ENCODE measurements around the gene SNW1.
"Not testable (repeated sequence)": the region's sequence is repeated elsewhere in the genome, so short reads cannot be mapped to it uniquely, and the experiment has no call there.

The SNW1 gene

GRCh38 chr14:77760381-77761204 lies at the start of gene SNW1:
SNW1 (minus strand) TSS chr14:77761156; CDS start chr14:77761127, 29 bp downstream.
- intact Hi-C loops (cut with DNase I), result loop anchor here (2.0 to 5.0 kb wide), 2 partner anchors 40 to 53 kb away; partner anchors contain the start of genes ADCK1, ALKBH1 and SLIRP
- DNase-seq, result peak; percentile 93 to 99 (median 96)

- intact Hi-C loops (cut with DNase I), result no loop called here
- no peak for DNase-seq
These were observed 48.1 kb upstream of the SNW1 start for GRCh38 chr14:77809011-77809410.

DNA sequence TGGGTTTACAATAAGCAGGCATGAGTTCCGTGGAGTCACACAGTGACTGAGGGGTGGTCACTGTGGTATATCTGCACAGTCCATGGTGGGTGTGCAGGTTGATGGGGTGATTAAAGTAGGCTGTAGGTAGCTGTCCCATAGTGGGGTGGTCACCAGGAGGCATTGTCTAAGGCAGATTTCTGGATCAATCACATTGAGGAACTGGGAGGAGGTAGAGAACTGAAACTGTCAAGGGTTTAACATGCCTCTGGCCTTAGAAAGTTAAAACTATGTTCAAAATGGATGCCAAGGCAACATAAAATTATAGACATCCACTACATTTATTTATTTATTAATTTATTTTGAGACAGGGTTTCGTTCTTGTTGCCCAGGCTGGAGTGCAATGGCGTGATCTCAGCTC lies 47.3 kb upstream of the SNW1 start:
- intact Hi-C loops (cut with DNase I), result no loop called here
- DNase-seq, result no peak

DNA sequence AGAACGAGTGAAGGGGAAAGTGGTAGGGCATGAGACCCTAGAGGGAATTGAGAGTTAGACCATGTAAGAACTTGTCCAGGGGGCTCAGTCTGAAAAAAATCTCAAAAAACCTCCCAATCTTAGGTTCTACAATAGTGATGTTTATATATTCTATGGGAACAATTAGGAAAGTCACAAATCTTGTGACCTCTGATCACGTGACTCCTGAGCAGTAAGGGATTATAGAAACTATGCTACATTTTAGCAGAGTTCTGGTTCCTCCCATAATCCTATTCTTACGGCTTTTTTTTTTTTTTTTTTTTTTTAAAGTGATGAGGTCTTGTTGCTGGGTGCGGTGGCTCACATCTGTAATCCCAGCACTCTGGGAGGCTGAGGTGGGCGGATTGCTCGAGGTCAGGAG lies 44.8 kb upstream of the SNW1 start:
- intact Hi-C loops (cut with DNase I), result no loop called here
- DNase-seq, result no peak

- intact Hi-C loops (cut with DNase I), result no loop called here
- no peak for DNase-seq
These were observed 43.6 kb upstream of the SNW1 start for GRCh38 chr14:77804592-77804991.

DNA sequence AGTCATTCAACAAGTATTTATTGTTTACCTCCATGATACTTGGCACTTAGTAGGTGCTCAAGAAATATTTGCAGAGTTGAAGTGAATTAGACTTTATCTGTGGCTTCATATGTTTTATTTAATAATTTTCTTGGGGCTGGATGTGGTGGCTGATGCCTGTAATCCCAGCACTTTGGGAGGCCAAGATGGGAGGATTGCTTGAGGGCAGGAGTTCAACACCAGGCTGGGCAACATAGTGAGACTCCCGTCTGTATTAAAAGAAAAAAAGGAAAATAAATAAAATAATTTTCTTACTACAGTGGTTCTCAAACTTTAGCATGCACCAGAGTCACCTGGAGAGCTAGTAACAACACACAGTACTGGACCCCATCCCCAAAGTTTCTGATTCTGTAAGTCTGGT lies 39.9 kb upstream of the SNW1 start:
- intact Hi-C loops (cut with DNase I), result loop anchor here (2.0 kb wide), 1 partner anchor 40 kb away; the partner anchor contains the start of gene SNW1
- no peak for DNase-seq

- peak; percentile 87 to 99 (median 91) for DNase-seq
- intact Hi-C loops (cut with DNase I), result loop anchor here (2.0 kb wide), 1 partner anchor 39 kb away; the partner anchor contains the start of gene SNW1
These were observed 39.1 kb upstream of the SNW1 start, which contains the start of gene ADCK1 for GRCh38 chr14:77799863-77800730. ADCK1 (plus strand) TSS chr14:77800109; CDS start chr14:77818979, 18,870 bp downstream.

DNA sequence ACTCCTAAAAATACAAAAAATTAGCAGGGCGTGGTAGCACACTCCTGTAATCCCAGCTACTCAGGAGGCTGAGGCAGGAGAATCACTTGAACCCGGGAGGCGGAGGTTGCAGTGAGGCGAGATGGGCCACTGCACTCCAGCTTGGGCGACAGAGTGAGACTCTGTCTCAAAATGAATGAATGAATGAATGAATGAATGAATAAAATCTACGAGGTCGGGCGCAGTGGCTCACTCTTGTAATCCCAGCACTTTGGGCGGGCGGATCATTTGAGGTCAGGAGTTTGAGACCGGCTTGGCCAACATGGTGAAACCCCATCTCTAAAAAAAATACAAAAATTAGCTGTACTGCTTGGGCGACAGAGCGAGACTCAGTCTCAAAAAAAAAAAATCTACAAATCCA lies 38.5 kb upstream of the SNW1 start:
- intact Hi-C loops (cut with DNase I); DNase-seq: not testable (repeated sequence)

- no peak for DNase-seq
- intact Hi-C loops (cut with DNase I), result no loop called here
These were observed 33.4 kb upstream of the SNW1 start for GRCh38 chr14:77794357-77794756.

GRCh38 chr14:77793255-77793654 lies 32.3 kb upstream of the SNW1 start:
- intact Hi-C loops (cut with DNase I); DNase-seq: not testable (repeated sequence)

GRCh38 chr14:77791225-77791600 lies 30.3 kb upstream of the SNW1 start:
- no peak for DNase-seq
- intact Hi-C loops (cut with DNase I), result no loop called here

GRCh38 chr14:77790566-77791224 lies 29.7 kb upstream of the SNW1 start:
- intact Hi-C loops (cut with DNase I), result no loop called here

GRCh38 chr14:77786148-77786547 lies 25.2 kb upstream of the SNW1 start:
- no peak for DNase-seq
- intact Hi-C loops (cut with DNase I), result no loop called here

More at GRCh38 chr14:77790566-77791224, 29.7 kb upstream of the SNW1 start:
- peak in 2 of 10 donors; percentile 8 to 20 for DNase-seq

DNA sequence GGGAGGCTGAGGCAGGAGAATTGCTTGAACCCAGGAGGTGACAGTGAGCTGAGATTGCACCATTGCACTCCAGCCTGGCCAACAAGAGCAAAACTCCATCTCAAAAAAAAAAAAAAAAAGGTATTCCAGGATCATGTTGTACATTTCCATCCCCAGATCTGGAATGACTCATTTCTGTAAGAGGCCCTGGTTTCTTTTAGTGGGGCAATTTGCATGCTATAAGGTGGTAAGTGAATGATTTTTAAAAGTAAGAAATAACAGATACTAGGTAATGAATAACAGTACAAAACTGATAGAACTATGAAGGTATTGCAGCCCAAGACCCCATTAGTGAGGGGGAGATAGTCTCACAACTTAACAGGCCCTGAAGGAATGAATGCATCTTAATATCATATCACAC lies 21.2 kb upstream of the SNW1 start:
- DNase-seq, result no peak
- intact Hi-C loops (cut with DNase I), result no loop called here

DNA sequence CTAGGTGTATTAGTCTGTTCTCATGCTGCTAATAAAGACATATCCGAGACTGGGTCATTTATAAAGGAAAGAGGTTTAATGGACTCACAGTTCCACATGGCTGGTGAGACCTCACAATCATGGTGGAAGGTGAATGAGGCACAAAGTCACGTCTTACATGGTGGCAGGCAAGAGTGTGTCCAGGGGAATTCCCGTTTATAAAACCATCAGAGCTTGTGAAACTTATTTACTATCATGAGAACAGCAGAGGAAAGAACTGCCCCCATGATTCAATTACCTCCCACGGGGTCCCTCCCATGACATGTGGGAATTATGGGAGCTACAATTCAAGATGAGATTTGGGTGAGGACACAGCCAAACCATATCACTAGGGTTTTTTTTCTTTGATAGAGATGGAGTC lies 13.0 kb upstream of the SNW1 start:
- intact Hi-C loops (cut with DNase I); DNase-seq: not testable (repeated sequence)

- DNase-seq; intact Hi-C loops (cut with DNase I): not testable (repeated sequence)
These were observed 7.6 kb upstream of the SNW1 start for GRCh38 chr14:77768442-77769069.

DNA sequence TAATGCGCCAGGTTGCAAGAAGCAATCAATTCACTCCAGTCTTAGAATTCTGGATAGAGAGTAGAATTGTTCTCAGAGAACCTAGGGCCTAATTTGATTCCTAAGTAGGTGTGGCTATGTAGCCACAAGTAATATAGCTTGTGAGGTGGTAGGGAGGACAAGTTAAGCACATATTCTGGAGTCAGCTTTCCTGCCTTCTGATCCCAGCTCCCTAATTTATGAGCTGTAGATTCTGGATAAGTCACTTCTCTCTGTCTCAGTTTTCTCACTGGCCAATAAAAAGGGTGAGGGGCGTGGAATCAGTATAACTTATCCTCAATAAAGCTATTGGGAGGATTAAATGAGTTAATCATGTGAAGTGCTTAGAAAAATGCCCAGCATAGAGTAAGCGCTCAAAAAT lies 3.0 kb upstream of the SNW1 start:
- intact Hi-C loops (cut with DNase I), result loop anchor here (5.0 kb wide), 1 partner anchor 57 kb away; the partner anchor contains the start of genes ALKBH1 and SLIRP
- DNase-seq, result no peak

DNA sequence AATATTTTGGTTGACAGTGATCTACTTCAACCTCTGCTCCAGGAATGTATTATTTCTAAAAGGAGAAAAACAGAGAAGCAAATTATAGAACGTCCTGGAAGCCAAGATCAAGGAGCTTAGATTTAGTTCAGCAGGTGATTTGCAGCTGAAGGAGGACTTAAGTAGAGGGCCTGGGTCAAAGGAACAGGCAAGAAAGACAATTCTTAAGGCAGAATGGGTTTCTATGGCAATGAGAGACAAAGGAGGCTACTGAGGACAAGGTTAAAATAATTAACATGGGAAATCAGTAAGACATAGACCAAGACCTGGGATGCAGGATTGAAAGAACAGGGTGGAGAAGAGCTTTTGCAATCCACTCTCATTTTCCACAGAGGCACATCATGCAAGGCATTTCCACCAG lies 2.4 kb upstream of the SNW1 start:
- DNase-seq, result no peak
- intact Hi-C loops (cut with DNase I), result loop anchor here (5.0 kb wide), 1 partner anchor 56 kb away; the partner anchor contains the start of genes ALKBH1 and SLIRP

GRCh38 chr14:77761205-77761931 lies 412 bp upstream of the SNW1 start:
- intact Hi-C loops (cut with DNase I), result loop anchor here (2.0 to 5.0 kb wide), 2 partner anchors 39 to 54 kb away; partner anchors contain the start of genes ADCK1, ALKBH1 and SLIRP

More at GRCh38 chr14:77761205-77761931, 412 bp upstream of the SNW1 start:
- DNase-seq, result peak in 2 of 10 donors; percentile 3 to 33
